Measurements from ENCODE around the gene MAGEA3.
"Not testable (repeated sequence)": the region's sequence is repeated elsewhere in the genome, so short reads cannot be mapped to it uniquely, and the experiment has no call there.

MAGEA3 gene

GRCh38 chrX:152697952-152698931, at the start of gene MAGEA3:
Gene MAGEA3, plus strand, starts transcription at chrX:152698794. Its CDS starts 2,039 bp downstream, at chrX:152700833.
- DNase-seq: not testable (repeated sequence)

- no peak for DNase-seq
Observed at GRCh38 chrX:152652060-152652459, 46.5 kb upstream of the MAGEA3 start.

GRCh38 chrX:152652467-152652866, 46.1 kb upstream of the MAGEA3 start:
- DNase-seq: no peak

GRCh38 chrX:152656087-152656486, 42.5 kb upstream of the MAGEA3 start:
- no peak for DNase-seq

- no peak for DNase-seq
Observed at GRCh38 chrX:152656890-152657289, 41.7 kb upstream of the MAGEA3 start.

- DNase-seq: no peak
Observed at GRCh38 chrX:152658302-152658701, 40.3 kb upstream of the MAGEA3 start.

GRCh38 chrX:152663086-152663485, 35.5 kb upstream of the MAGEA3 start:
- no peak for DNase-seq

- DNase-seq: no peak
Observed at GRCh38 chrX:152674135-152674534, 24.5 kb upstream of the MAGEA3 start.

GRCh38 chrX:152674652-152675051, 23.9 kb upstream of the MAGEA3 start:
- not testable (repeated sequence) for DNase-seq

GRCh38 chrX:152681012-152681411, 17.6 kb upstream of the MAGEA3 start:
- not testable (repeated sequence) for DNase-seq

- not testable (repeated sequence) for DNase-seq
Observed at GRCh38 chrX:152700390-152700789, 1.8 kb downstream of the MAGEA3 start.

- not testable (repeated sequence) for DNase-seq
Observed at GRCh38 chrX:152706500-152706899, 7.9 kb downstream of the MAGEA3 start.

GRCh38 chrX:152709173-152709572, 10.6 kb downstream of the MAGEA3 start, which contains the start of gene CSAG2:
Gene CSAG2, minus strand, starts transcription at chrX:152709273. Its CDS starts 161 bp downstream, at chrX:152709112.
- DNase-seq: not testable (repeated sequence)

GRCh38 chrX:152713195-152713594, 14.6 kb downstream of the MAGEA3 start:
- DNase-seq: not testable (repeated sequence)

GRCh38 chrX:152713815-152714787, 15.5 kb downstream of the MAGEA3 start, which contains the start of gene MAGEA2B:
Gene MAGEA2B, plus strand, starts transcription at chrX:152714628. Its CDS starts 2,479 bp downstream, at chrX:152717107.
- not testable (repeated sequence) for DNase-seq

- no peak for DNase-seq
Observed at GRCh38 chrX:152725409-152725808, 26.8 kb downstream of the MAGEA3 start.

- DNase-seq: no peak
Observed at GRCh38 chrX:152733261-152733975, 34.8 kb downstream of the MAGEA3 start, which contains the start of the genes CSAG1 and MAGEA12. Gene CSAG1, minus strand, starts transcription at chrX:152733721. Its CDS starts 1,261 bp downstream, at chrX:152732460. Gene MAGEA12, plus strand, starts transcription at chrX:152733757. Its CDS starts 2,405 bp downstream, at chrX:152736162.

GRCh38 chrX:152734143-152734858, 35.7 kb downstream of the MAGEA3 start:
- not testable (repeated sequence) for DNase-seq

- no peak for DNase-seq
Observed at GRCh38 chrX:152735101-152735500, 36.5 kb downstream of the MAGEA3 start.

- DNase-seq: no peak
Observed at GRCh38 chrX:152735860-152736511, 37.4 kb downstream of the MAGEA3 start.

- not testable (repeated sequence) for DNase-seq
Observed at GRCh38 chrX:152736528-152736927, 37.9 kb downstream of the MAGEA3 start.

Measured in midbrain (tissue), 1 donor.